ENCODE results near the gene GABRR2. TPM values are rescaled to one million over a fixed set of nuclear protein-coding genes. Genes with fewer than 3 reads are reported as not detected.
A peak's percentile ranks its signal among the peaks of the same experiment; 100 is the strongest.
"Not testable (repeated sequence)": the region's sequence is repeated elsewhere in the genome, so short reads cannot be mapped to it uniquely, and the experiment has no call there.

GABRR2 gene
- total RNA-seq, 1 donor from 2014 or later, result 0.79 TPM

- no peak for DNase-seq
These were observed 8.4 kb upstream of the GABRR2 start for GRCh38 chr6:89323511-89323971.

GRCh38 chr6:89321131-89321970 is 6.3 kb upstream of the GABRR2 start:
- no peak for DNase-seq

GRCh38 chr6:89320012-89320559 is 5.0 kb upstream of the GABRR2 start:
- no peak for DNase-seq

- no peak for DNase-seq
These were observed 2.0 kb upstream of the GABRR2 start for GRCh38 chr6:89317067-89317466.

GRCh38 chr6:89314692-89315091 is 407 bp downstream of the GABRR2 start:
- no peak for DNase-seq

GRCh38 chr6:89313006-89313405 is 2.1 kb downstream of the GABRR2 start:
- peak; percentile 89 for DNase-seq

GRCh38 chr6:89311853-89312531 is 3.1 kb downstream of the GABRR2 start:
- peak; percentile 83 for DNase-seq

- no peak for DNase-seq
These were observed 3.6 kb downstream of the GABRR2 start for GRCh38 chr6:89311530-89311852.

GRCh38 chr6:89310929-89311328 is 4.2 kb downstream of the GABRR2 start:
- no peak for DNase-seq

GRCh38 chr6:89308525-89309395 is 6.3 kb downstream of the GABRR2 start:
- no peak for DNase-seq

- not testable (repeated sequence) for DNase-seq
These were observed 10.6 kb downstream of the GABRR2 start for GRCh38 chr6:89304517-89304916.

GRCh38 chr6:89302936-89303335 is 12.2 kb downstream of the GABRR2 start:
- no peak for DNase-seq

GRCh38 chr6:89302195-89302770 is 12.8 kb downstream of the GABRR2 start:
- DNase-seq, result no peak

- no peak for DNase-seq
These were observed 13.4 kb downstream of the GABRR2 start for GRCh38 chr6:89301586-89302194.

GRCh38 chr6:89299466-89299850 is 15.6 kb downstream of the GABRR2 start:
- no peak for DNase-seq

GRCh38 chr6:89298680-89299465 is 16.2 kb downstream of the GABRR2 start:
- no peak for DNase-seq

GRCh38 chr6:89297695-89298351 is 17.3 kb downstream of the GABRR2 start:
- peak; percentile 77 for DNase-seq

GRCh38 chr6:89295981-89296380 is 19.1 kb downstream of the GABRR2 start:
- no peak for DNase-seq

- not testable (repeated sequence) for DNase-seq
These were observed 20.0 kb downstream of the GABRR2 start for GRCh38 chr6:89295116-89295515.

GRCh38 chr6:89291256-89291819 is 23.8 kb downstream of the GABRR2 start:
- no peak for DNase-seq

All from skin of body (tissue), 2 donors.